ENCODE data around the gene NTRK3.
A peak's percentile ranks its signal among the peaks of the same experiment; 100 is the strongest.

NTRK3 gene

GRCh38 chr15:88252441-88252840, 4.1 kb downstream of the NTRK3 start:
- no peak overlapping the region for H2BK12ac ChIP-seq (ENCODE audit: low read length)
- no peak overlapping the region for H4K12ac ChIP-seq (ENCODE audit: low read depth, low read length)
- DNase-seq = no peak
- H4K8ac ChIP-seq (ENCODE audit: low read depth, low read length) = no peak overlapping the region
- H3K18ac ChIP-seq (ENCODE audit: low read length) = no peak overlapping the region
- no peak overlapping the region for H2AFZ ChIP-seq (ENCODE audit: insufficient read depth, low read length, poor library complexity)
- peak overlapping the region; percentile 41 for H3K4me3 ChIP-seq (ENCODE audit: low read depth, low read length)
- H2BK120ac ChIP-seq (ENCODE audit: insufficient read depth, low read length, poor library complexity) = no peak overlapping the region
- H3K4me2 ChIP-seq (ENCODE audit: low read length) = no peak overlapping the region
- no peaks in the 10 kb centered on the region for H3K79me2 ChIP-seq (ENCODE audit: control insufficient read depth, insufficient read depth, low read length, poor library complexity)
- peaks cover 5 to 8% of the 10 kb centered on the region in 2 experiments for H3K4me1 ChIP-seq (ENCODE audit: control insufficient read depth in 1 of 2, insufficient read depth in 2 of 2, low read length in 2 of 2)
- peaks cover 8% of the 10 kb centered on the region for H3K9me3 ChIP-seq (ENCODE audit: insufficient read depth, low read depth, low read length)
- WGBS (ENCODE audit: extremely low coverage, insufficient coverage, insufficient read length) = no CpG with 5 or more reads among the region's 7 CpGs
- no peak overlapping the region for H3K9ac ChIP-seq (ENCODE audit: low read length)
- no peaks in the 10 kb centered on the region for H3K79me1 ChIP-seq (ENCODE audit: low read length)
- no peak overlapping the region for H4K91ac ChIP-seq (ENCODE audit: low read depth, low read length)
- H3K23ac ChIP-seq (ENCODE audit: low read length) = no peak overlapping the region
- H3K27me3 ChIP-seq (ENCODE audit: insufficient read depth, low read length) = peaks cover 37% of the 10 kb centered on the region
- no peak overlapping the region for H2AK5ac ChIP-seq (ENCODE audit: low read length)
- no peak overlapping the region for H3K27ac ChIP-seq (ENCODE audit: low read depth, low read length)
- no peak overlapping the region for H2BK5ac ChIP-seq (ENCODE audit: low read depth, low read length, poor library complexity)
- no peak overlapping the region for H3K4ac ChIP-seq (ENCODE audit: low read depth, low read length)
- no peaks in the 10 kb centered on the region for H3K36me3 ChIP-seq (ENCODE audit: control insufficient read depth in 1 of 2, insufficient read depth in 2 of 2, low read length in 2 of 2)
- no peak overlapping the region for H3K14ac ChIP-seq (ENCODE audit: low read length)

DNA sequence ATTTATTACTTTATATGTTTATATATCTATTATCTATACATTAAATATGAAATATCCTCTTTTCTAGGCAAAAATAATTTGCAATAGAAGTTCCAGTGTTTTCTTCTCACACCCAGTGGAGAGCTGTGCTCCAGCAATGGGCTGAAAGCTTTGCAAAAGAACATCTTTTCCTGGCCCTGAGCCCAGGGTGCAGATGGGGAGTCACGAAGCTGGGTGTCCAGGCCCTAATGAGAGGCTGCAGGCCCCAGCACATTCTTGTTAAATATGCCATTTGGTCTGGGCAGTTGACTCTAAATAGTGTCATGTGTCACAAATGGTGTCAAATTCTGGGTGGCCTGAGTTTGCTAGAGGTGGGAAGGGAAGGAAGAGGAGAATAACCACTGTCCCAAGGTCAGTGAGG, 5.7 kb downstream of the NTRK3 start:
- H3K18ac ChIP-seq (ENCODE audit: low read length) = no peak overlapping the region
- peaks cover 1 to 2% of the 10 kb centered on the region in 2 experiments for H3K4me1 ChIP-seq (ENCODE audit: control insufficient read depth in 1 of 2, insufficient read depth in 2 of 2, low read length in 2 of 2)
- no peak overlapping the region for H2AFZ ChIP-seq (ENCODE audit: insufficient read depth, low read length, poor library complexity)
- peaks cover 8% of the 10 kb centered on the region for H3K9me3 ChIP-seq (ENCODE audit: insufficient read depth, low read depth, low read length)
- no CpG with 5 or more reads among the region's 1 CpG for WGBS (ENCODE audit: extremely low coverage, insufficient coverage, insufficient read length)
- H3K79me1 ChIP-seq (ENCODE audit: low read length) = no peaks in the 10 kb centered on the region
- H2BK120ac ChIP-seq (ENCODE audit: insufficient read depth, low read length, poor library complexity) = no peak overlapping the region
- H4K8ac ChIP-seq (ENCODE audit: low read depth, low read length) = no peak overlapping the region
- no peaks in the 10 kb centered on the region for H3K36me3 ChIP-seq (ENCODE audit: control insufficient read depth in 1 of 2, insufficient read depth in 2 of 2, low read length in 2 of 2)
- no peak overlapping the region for H2BK12ac ChIP-seq (ENCODE audit: low read length)
- no peak for DNase-seq
- no peak overlapping the region for H2AK5ac ChIP-seq (ENCODE audit: low read length)
- no peak overlapping the region for H4K12ac ChIP-seq (ENCODE audit: low read depth, low read length)
- peaks cover 24% of the 10 kb centered on the region for H3K27me3 ChIP-seq (ENCODE audit: insufficient read depth, low read length)
- no peak overlapping the region for H3K4me2 ChIP-seq (ENCODE audit: low read length)
- H3K14ac ChIP-seq (ENCODE audit: low read length) = no peak overlapping the region
- H3K79me2 ChIP-seq (ENCODE audit: control insufficient read depth, insufficient read depth, low read length, poor library complexity) = no peaks in the 10 kb centered on the region
- no peak overlapping the region for H2BK5ac ChIP-seq (ENCODE audit: low read depth, low read length, poor library complexity)
- no peak overlapping the region for H3K9ac ChIP-seq (ENCODE audit: low read length)
- no peak overlapping the region for H3K4ac ChIP-seq (ENCODE audit: low read depth, low read length)
- H3K27ac ChIP-seq (ENCODE audit: low read depth, low read length) = no peak overlapping the region
- no peak overlapping the region for H3K23ac ChIP-seq (ENCODE audit: low read length)
- H3K4me3 ChIP-seq (ENCODE audit: low read depth, low read length) = no peak overlapping the region
- no peak overlapping the region for H4K91ac ChIP-seq (ENCODE audit: low read depth, low read length)

GRCh38 chr15:88249220-88249619, 7.3 kb downstream of the NTRK3 start:
- H2BK12ac ChIP-seq (ENCODE audit: low read length) = no peak overlapping the region
- H2BK5ac ChIP-seq (ENCODE audit: low read depth, low read length, poor library complexity) = no peak overlapping the region
- H3K36me3 ChIP-seq (ENCODE audit: control insufficient read depth in 1 of 2, insufficient read depth in 2 of 2, low read length in 2 of 2) = no peaks in the 10 kb centered on the region
- no peak overlapping the region for H3K18ac ChIP-seq (ENCODE audit: low read length)
- no peak overlapping the region for H3K23ac ChIP-seq (ENCODE audit: low read length)
- peaks cover 8% of the 10 kb centered on the region for H3K9me3 ChIP-seq (ENCODE audit: insufficient read depth, low read depth, low read length)
- no peaks in the 10 kb centered on the region for H3K4me1 ChIP-seq (ENCODE audit: control insufficient read depth in 1 of 2, insufficient read depth in 2 of 2, low read length in 2 of 2)
- no peaks in the 10 kb centered on the region for H3K79me2 ChIP-seq (ENCODE audit: control insufficient read depth, insufficient read depth, low read length, poor library complexity)
- peaks cover 8% of the 10 kb centered on the region for H3K27me3 ChIP-seq (ENCODE audit: insufficient read depth, low read length)
- no peak overlapping the region for H4K91ac ChIP-seq (ENCODE audit: low read depth, low read length)
- no CpG with 5 or more reads among the region's 6 CpGs for WGBS (ENCODE audit: extremely low coverage, insufficient coverage, insufficient read length)
- H2AK5ac ChIP-seq (ENCODE audit: low read length) = no peak overlapping the region
- no peak overlapping the region for H3K4me3 ChIP-seq (ENCODE audit: low read depth, low read length)
- H3K79me1 ChIP-seq (ENCODE audit: low read length) = no peaks in the 10 kb centered on the region
- no peak overlapping the region for H4K8ac ChIP-seq (ENCODE audit: low read depth, low read length)
- H2BK120ac ChIP-seq (ENCODE audit: insufficient read depth, low read length, poor library complexity) = no peak overlapping the region
- no peak overlapping the region for H3K14ac ChIP-seq (ENCODE audit: low read length)
- no peak for DNase-seq
- H3K9ac ChIP-seq (ENCODE audit: low read length) = no peak overlapping the region
- H4K12ac ChIP-seq (ENCODE audit: low read depth, low read length) = no peak overlapping the region
- H2AFZ ChIP-seq (ENCODE audit: insufficient read depth, low read length, poor library complexity) = no peak overlapping the region
- H3K27ac ChIP-seq (ENCODE audit: low read depth, low read length) = no peak overlapping the region
- no peak overlapping the region for H3K4me2 ChIP-seq (ENCODE audit: low read length)
- no peak overlapping the region for H3K4ac ChIP-seq (ENCODE audit: low read depth, low read length)

GRCh38 chr15:88247914-88248313, 8.6 kb downstream of the NTRK3 start:
- no peak overlapping the region for H2BK5ac ChIP-seq (ENCODE audit: low read depth, low read length, poor library complexity)
- H3K18ac ChIP-seq (ENCODE audit: low read length) = no peak overlapping the region
- H4K12ac ChIP-seq (ENCODE audit: low read depth, low read length) = no peak overlapping the region
- H3K4me2 ChIP-seq (ENCODE audit: low read length) = no peak overlapping the region
- no peaks in the 10 kb centered on the region for H3K27me3 ChIP-seq (ENCODE audit: insufficient read depth, low read length)
- no peak overlapping the region for H3K23ac ChIP-seq (ENCODE audit: low read length)
- H2AK5ac ChIP-seq (ENCODE audit: low read length) = no peak overlapping the region
- H3K4ac ChIP-seq (ENCODE audit: low read depth, low read length) = no peak overlapping the region
- no peaks in the 10 kb centered on the region for H3K4me1 ChIP-seq (ENCODE audit: control insufficient read depth in 1 of 2, insufficient read depth in 2 of 2, low read length in 2 of 2)
- no peaks in the 10 kb centered on the region for H3K79me1 ChIP-seq (ENCODE audit: low read length)
- H3K9me3 ChIP-seq (ENCODE audit: insufficient read depth, low read depth, low read length) = peaks cover 6% of the 10 kb centered on the region
- no peak overlapping the region for H3K4me3 ChIP-seq (ENCODE audit: low read depth, low read length)
- no peak overlapping the region for H2AFZ ChIP-seq (ENCODE audit: insufficient read depth, low read length, poor library complexity)
- H3K9ac ChIP-seq (ENCODE audit: low read length) = no peak overlapping the region
- DNase-seq = no peak
- H3K36me3 ChIP-seq (ENCODE audit: control insufficient read depth in 1 of 2, insufficient read depth in 2 of 2, low read length in 2 of 2) = no peaks in the 10 kb centered on the region
- no peak overlapping the region for H4K91ac ChIP-seq (ENCODE audit: low read depth, low read length)
- no peak overlapping the region for H2BK120ac ChIP-seq (ENCODE audit: insufficient read depth, low read length, poor library complexity)
- H2BK12ac ChIP-seq (ENCODE audit: low read length) = no peak overlapping the region
- H4K8ac ChIP-seq (ENCODE audit: low read depth, low read length) = no peak overlapping the region
- no peak overlapping the region for H3K27ac ChIP-seq (ENCODE audit: low read depth, low read length)
- no CpG with 5 or more reads among the region's 4 CpGs for WGBS (ENCODE audit: extremely low coverage, insufficient coverage, insufficient read length)
- no peak overlapping the region for H3K14ac ChIP-seq (ENCODE audit: low read length)
- H3K79me2 ChIP-seq (ENCODE audit: control insufficient read depth, insufficient read depth, low read length, poor library complexity) = no peaks in the 10 kb centered on the region

Measured in trophoblast cell (in vitro differentiated cells and primary cell).